ENCODE measurements around the gene KIAA1328. TPM values are rescaled to one million over a fixed set of nuclear protein-coding genes. Genes with fewer than 3 reads are reported as not detected.

KIAA1328 gene
- total and polyA plus RNA-seq, 7 donors = 1.3 to 4.4 (median 3.5) TPM

DNA sequence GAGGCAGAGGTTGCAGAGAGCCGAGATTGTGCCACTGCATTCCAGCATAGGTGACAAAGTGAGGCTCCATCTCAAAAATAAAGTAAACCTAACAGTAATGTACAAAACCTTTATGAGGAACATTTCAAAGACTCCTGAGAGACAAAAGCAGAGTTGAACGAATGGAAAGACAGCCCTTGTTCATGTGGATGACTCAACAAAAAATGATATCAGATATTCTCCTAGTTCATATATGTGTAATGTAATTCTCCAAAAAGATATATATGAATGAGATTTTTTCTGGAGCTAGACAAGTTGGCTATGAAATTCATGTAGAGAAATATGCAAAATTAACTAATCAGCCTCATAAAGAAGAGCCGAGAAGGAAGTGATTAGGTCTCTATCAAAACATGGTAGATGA, 61.7 kb downstream of the KIAA1328 start:
- TF ChIP-seq, protein P1, sequence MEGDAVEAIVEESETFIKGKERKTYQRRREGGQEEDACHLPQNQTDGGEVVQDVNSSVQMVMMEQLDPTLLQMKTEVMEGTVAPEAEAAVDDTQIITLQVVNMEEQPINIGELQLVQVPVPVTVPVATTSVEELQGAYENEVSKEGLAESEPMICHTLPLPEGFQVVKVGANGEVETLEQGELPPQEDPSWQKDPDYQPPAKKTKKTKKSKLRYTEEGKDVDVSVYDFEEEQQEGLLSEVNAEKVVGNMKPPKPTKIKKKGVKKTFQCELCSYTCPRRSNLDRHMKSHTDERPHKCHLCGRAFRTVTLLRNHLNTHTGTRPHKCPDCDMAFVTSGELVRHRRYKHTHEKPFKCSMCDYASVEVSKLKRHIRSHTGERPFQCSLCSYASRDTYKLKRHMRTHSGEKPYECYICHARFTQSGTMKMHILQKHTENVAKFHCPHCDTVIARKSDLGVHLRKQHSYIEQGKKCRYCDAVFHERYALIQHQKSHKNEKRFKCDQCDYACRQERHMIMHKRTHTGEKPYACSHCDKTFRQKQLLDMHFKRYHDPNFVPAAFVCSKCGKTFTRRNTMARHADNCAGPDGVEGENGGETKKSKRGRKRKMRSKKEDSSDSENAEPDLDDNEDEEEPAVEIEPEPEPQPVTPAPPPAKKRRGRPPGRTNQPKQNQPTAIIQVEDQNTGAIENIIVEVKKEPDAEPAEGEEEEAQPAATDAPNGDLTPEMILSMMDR (IDR thresholded peaks at IDR 0.05) = no peak
- Histone ChIP-seq H3K9me3 (no peaks in the 10 kb centered on the region), H3K27ac (no peak overlapping the region), H3K36me3 (ENCODE audit: insufficient read depth in 1 of 2, low read depth in 1 of 2) (no peaks in the 10 kb centered on the region), H3K4me1 (no peaks in the 10 kb centered on the region), H3K4me3 (no peak overlapping the region), H3K27me3 (ENCODE audit: insufficient read depth in 3 of 3, low read length in 2 of 3) (no peaks in the 10 kb centered on the region)
- DNase-seq = no peak
- ATAC-seq = no peak
- intact Hi-C loops (cut with DNase I) = no loop called here
- 96 to 99% (median 98%) methylated on average over 3 of the region's 3 CpGs for WGBS, 3 donors

- Histone ChIP-seq H3K9me3 (no peaks in the 10 kb centered on the region), H3K4me3 (no peak overlapping the region), H3K27ac (no peak overlapping the region), H3K27me3 (ENCODE audit: insufficient read depth in 3 of 3, low read length in 2 of 3) (no peaks in the 10 kb centered on the region), H3K4me1 (no peaks in the 10 kb centered on the region), H3K36me3 (ENCODE audit: insufficient read depth in 1 of 2, low read depth in 1 of 2) (no peaks in the 10 kb centered on the region)
- no peak for DNase-seq
- TF ChIP-seq, protein P1 (IDR thresholded peaks at IDR 0.05) = no peak
- no peak for ATAC-seq
- WGBS, 3 donors = 88 to 96% (median 89%) methylated on average over 5 of the region's 5 CpGs
- intact Hi-C loops (cut with DNase I) = no loop called here
These were observed 64.3 kb downstream of the KIAA1328 start for GRCh38 chr18:36893227-36893626.

DNA sequence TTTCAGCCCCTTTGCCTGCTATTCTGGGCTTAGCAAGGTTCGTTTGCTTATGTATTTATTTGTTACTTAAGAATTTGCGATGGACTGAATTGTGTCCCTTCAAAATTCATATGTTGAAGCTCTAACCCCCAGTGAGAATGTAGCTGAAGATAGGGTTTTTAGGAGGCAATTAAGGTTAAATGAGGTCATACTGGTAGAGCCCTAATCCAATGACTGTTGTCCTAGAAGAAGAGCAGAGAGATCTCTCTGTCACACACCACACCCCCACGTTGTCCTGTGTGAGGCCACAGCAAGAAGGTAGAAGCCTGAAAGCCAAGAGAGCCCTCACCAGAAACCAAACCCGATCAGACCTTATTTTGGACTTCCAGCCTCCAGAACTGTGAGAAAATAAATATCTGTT, 66.7 kb downstream of the KIAA1328 start:
- intact Hi-C loops (cut with DNase I) = no loop called here

GRCh38 chr18:36897253-36897652, 68.3 kb downstream of the KIAA1328 start:
- intact Hi-C loops (cut with DNase I) = no loop called here
- ATAC-seq (no peak), DNase-seq (no peak)
- H3K9me3 ChIP-seq = no peaks in the 10 kb centered on the region
- no peaks in the 10 kb centered on the region for H3K36me3 ChIP-seq (ENCODE audit: insufficient read depth in 1 of 2, low read depth in 1 of 2)
- no peak overlapping the region for H3K27ac ChIP-seq
- no peaks in the 10 kb centered on the region for H3K27me3 ChIP-seq (ENCODE audit: insufficient read depth in 3 of 3, low read length in 2 of 3)
- H3K4me1 ChIP-seq = no peaks in the 10 kb centered on the region
- TF ChIP-seq, protein P1 (IDR thresholded peaks at IDR 0.05) = no peak
- H3K4me3 ChIP-seq = no peak overlapping the region
- 94 to 100% (median 95%) methylated on average over 1 of the region's 1 CpG for WGBS, 3 donors

More for the DNA sequence above, 66.7 kb downstream of the KIAA1328 start:
- Histone ChIP-seq H3K4me1 (no peaks in the 10 kb centered on the region), H3K27me3 (ENCODE audit: insufficient read depth in 3 of 3, low read length in 2 of 3) (no peaks in the 10 kb centered on the region), H3K36me3 (ENCODE audit: insufficient read depth in 1 of 2, low read depth in 1 of 2) (no peaks in the 10 kb centered on the region), H3K9me3 (no peaks in the 10 kb centered on the region), H3K4me3 (no peak overlapping the region), H3K27ac (no peak overlapping the region)
- DNase-seq (no peak), ATAC-seq (no peak)
- TF ChIP-seq, protein P1 (IDR thresholded peaks at IDR 0.05) = no peak
- 83 to 92% (median 89%) methylated on average over 4 of the region's 4 CpGs for WGBS, 3 donors

GRCh38 chr18:36899289-36899688, 70.4 kb downstream of the KIAA1328 start:
- intact Hi-C loops (cut with DNase I) = no loop called here
- TF ChIP-seq, protein P1 (IDR thresholded peaks at IDR 0.05) = no peak
- 93 to 95% (median 93%) methylated on average over 3 of the region's 3 CpGs for WGBS, 3 donors
- DNase-seq (no peak), ATAC-seq (no peak)
- Histone ChIP-seq H3K4me1 (no peaks in the 10 kb centered on the region), H3K27ac (no peak overlapping the region), H3K9me3 (no peaks in the 10 kb centered on the region), H3K4me3 (no peak overlapping the region), H3K27me3 (ENCODE audit: insufficient read depth in 3 of 3, low read length in 2 of 3) (no peaks in the 10 kb centered on the region), H3K36me3 (ENCODE audit: insufficient read depth in 1 of 2, low read depth in 1 of 2) (no peaks in the 10 kb centered on the region)

All from psoas muscle (tissue), 8 donors.